Stimulated activated CD4-positive, alpha-beta T cell treated with anti-CD3 and anti-CD28 coated beads, TNF-alpha, amount 100 ng/mL, for 48 hours (primary cell): ENCODE results near the gene SP1.
"Not testable (repeated sequence)": the region's sequence is repeated elsewhere in the genome, so short reads cannot be mapped to it uniquely, and the experiment has no call there.

Source experiments
- DNase-seq, 3 donors: peaks; one replicate each; pipeline ENCODE4 v3.0.0-alpha.2; 2020; ENCODE audit warnings: low read depth in 3 of 3

The SP1 gene

GRCh38 chr12:53380104-53380793, at the start of gene SP1:
TSS of gene SP1 (plus strand) at chr12:53380176. CDS start at chr12:53380292, 116 bp downstream.
- DNase-seq, result peak; percentile 85 to 98 (median 89)

- DNase-seq, result no peak
These were observed 49.3 kb upstream of the SP1 start for GRCh38 chr12:53330671-53331070.

- DNase-seq, result not testable (repeated sequence)
These were observed 47.6 kb upstream of the SP1 start for GRCh38 chr12:53332339-53332738.

- no peak for DNase-seq
These were observed 47.2 kb upstream of the SP1 start for GRCh38 chr12:53332744-53333143.

- no peak for DNase-seq
These were observed 46.7 kb upstream of the SP1 start for GRCh38 chr12:53333289-53333688.

GRCh38 chr12:53333845-53334244, 46.1 kb upstream of the SP1 start:
- DNase-seq, result no peak

- DNase-seq, result no peak
These were observed 45.2 kb upstream of the SP1 start for GRCh38 chr12:53334822-53335221.

GRCh38 chr12:53336181-53336681, 43.7 kb upstream of the SP1 start, which contains the start of gene SP7:
TSS of gene SP7 (minus strand) at chr12:53336354. CDS start at chr12:53335646, 708 bp downstream.
- DNase-seq, result no peak

GRCh38 chr12:53338017-53338416, 42.0 kb upstream of the SP1 start:
- no peak for DNase-seq

- DNase-seq, result no peak
These were observed 41.1 kb upstream of the SP1 start for GRCh38 chr12:53338916-53339315.

- DNase-seq, result no peak
These were observed 39.6 kb upstream of the SP1 start for GRCh38 chr12:53340398-53340797.

- no peak for DNase-seq
These were observed 36.5 kb upstream of the SP1 start for GRCh38 chr12:53343449-53343848.

GRCh38 chr12:53343969-53344368, 36.0 kb upstream of the SP1 start:
- no peak for DNase-seq

GRCh38 chr12:53344487-53344823, 35.5 kb upstream of the SP1 start:
- DNase-seq, result no peak

GRCh38 chr12:53344824-53345485, 35.0 kb upstream of the SP1 start:
- peak; percentile 46 to 74 (median 47) for DNase-seq

- DNase-seq, result no peak
These were observed 34.3 kb upstream of the SP1 start for GRCh38 chr12:53345486-53346188.

GRCh38 chr12:53346491-53346890, 33.5 kb upstream of the SP1 start:
- DNase-seq, result no peak

- no peak for DNase-seq
These were observed 32.1 kb upstream of the SP1 start for GRCh38 chr12:53347905-53348304.

GRCh38 chr12:53352331-53353256, 27.4 kb upstream of the SP1 start:
- DNase-seq, result peak; percentile 68 to 75 (median 71)

GRCh38 chr12:53353257-53353655, 26.7 kb upstream of the SP1 start:
- DNase-seq, result no peak

- no peak for DNase-seq
These were observed 24.9 kb upstream of the SP1 start for GRCh38 chr12:53355121-53355520.
